Keratinocyte (primary cell): ENCODE results near the gene ARHGAP10.

Experiments
- EZH2 ChIP-seq: IDR thresholded peaks from one replicate; pipeline ENCODE4 v1.6.1; 2012; ENCODE audit warnings: inconsistent platforms, mild to moderate bottlenecking, low read length, moderate library complexity
- TF ChIP-seq, protein P1 (sequence below), 3 experiments: IDR thresholded peaks in 1 of 3; conservative IDR thresholded peaks in 1 of 3; optimal IDR thresholded peaks in 1 of 3; 2 replicates in 2 of 3; 3 replicates in 1 of 3; pipeline versions ENCODE3 to v1.5.1; 2011; ENCODE audit warnings: low read length in 3 of 3, mild to moderate bottlenecking in 3 of 3, moderate library complexity in 2 of 3, control low read depth in 1 of 3, inconsistent platforms in 1 of 3; ENCODE audit not compliant: insufficient read depth in 2 of 3; ENCODE audit errors: extremely low read depth in 1 of 3

DNA sequence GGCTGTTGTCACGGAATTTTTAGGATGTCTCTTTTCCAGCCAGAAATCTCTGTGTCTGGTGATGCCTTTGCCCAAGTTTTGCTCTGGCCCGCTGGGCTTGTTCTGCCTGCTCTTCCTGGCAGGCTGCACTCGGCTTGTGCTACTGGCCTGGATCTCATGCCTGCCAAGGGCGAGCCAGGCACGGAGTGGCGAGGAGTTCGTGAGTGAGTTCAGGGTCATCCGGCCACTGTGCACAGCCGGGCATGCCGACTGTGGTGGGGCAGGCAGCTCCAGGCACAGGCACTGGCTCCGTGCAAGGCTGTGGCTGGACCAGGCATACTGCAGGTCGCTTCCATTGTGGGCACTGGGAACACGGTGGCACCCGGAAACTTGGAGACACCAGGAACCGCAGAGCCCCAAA is 129.1 kb downstream of the ARHGAP10 start:
- TF ChIP-seq, protein P1, sequence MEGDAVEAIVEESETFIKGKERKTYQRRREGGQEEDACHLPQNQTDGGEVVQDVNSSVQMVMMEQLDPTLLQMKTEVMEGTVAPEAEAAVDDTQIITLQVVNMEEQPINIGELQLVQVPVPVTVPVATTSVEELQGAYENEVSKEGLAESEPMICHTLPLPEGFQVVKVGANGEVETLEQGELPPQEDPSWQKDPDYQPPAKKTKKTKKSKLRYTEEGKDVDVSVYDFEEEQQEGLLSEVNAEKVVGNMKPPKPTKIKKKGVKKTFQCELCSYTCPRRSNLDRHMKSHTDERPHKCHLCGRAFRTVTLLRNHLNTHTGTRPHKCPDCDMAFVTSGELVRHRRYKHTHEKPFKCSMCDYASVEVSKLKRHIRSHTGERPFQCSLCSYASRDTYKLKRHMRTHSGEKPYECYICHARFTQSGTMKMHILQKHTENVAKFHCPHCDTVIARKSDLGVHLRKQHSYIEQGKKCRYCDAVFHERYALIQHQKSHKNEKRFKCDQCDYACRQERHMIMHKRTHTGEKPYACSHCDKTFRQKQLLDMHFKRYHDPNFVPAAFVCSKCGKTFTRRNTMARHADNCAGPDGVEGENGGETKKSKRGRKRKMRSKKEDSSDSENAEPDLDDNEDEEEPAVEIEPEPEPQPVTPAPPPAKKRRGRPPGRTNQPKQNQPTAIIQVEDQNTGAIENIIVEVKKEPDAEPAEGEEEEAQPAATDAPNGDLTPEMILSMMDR (optimal IDR thresholded peaks at IDR 0.05 in 1 of 3, IDR thresholded peaks at IDR 0.05 in 1 of 3, conservative IDR thresholded peaks at IDR 0.05 in 1 of 3; ENCODE audit: extremely low read depth in 1 of 3, insufficient read depth in 2 of 3, low read length in 3 of 3): no peak
- TF ChIP-seq EZH2: no peak
